Stimulated activated CD8-positive, alpha-beta memory T cell treated with anti-CD3 and anti-CD28 coated beads, Interleukin-4, amount 100 ng/mL, for 48 hours (primary cell): ENCODE results near the gene PTK7.
"Not testable (repeated sequence)": the region's sequence is repeated elsewhere in the genome, so short reads cannot be mapped to it uniquely, and the experiment has no call there.

ENCODE experiments used
- DNase-seq: peaks from one replicate; pipeline ENCODE4 v3.0.0-alpha.2; 2020

PTK7 gene

DNA sequence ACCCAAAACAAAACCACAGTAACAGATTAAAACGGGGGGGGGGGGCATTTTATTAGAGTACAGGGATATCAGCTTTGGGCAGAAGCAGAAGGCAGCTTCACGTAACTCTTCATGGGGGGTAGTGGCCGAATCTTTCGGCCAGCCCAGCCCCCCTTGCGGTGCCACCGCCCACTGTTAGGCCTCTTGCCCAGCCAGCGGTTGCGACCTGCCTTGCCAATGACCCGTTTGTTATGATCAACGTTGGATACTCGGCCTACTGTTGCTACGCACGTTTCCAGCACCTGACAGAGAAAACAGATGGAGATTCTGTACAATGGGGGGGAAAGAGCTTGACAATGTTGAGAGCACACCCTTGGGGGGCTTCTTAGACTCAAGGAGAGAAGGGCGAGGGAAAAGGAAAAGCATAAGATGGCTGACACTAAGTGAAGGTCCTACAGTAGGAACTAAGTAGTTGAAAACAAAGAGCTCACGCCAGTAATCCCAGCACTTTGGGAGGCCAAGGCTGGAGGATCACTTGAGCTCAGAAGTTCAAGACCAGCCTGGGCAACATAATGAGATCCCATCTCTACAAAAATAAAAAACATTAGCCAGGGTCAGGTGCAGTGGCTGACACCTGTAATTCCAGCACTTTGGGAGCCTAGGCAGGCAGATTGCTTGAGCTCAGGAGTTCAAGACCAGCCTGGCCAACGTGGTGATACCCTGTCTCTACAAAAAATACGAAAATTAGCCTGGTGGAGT, 21.7 kb upstream of the PTK7 start:
- no peak for DNase-seq

DNA sequence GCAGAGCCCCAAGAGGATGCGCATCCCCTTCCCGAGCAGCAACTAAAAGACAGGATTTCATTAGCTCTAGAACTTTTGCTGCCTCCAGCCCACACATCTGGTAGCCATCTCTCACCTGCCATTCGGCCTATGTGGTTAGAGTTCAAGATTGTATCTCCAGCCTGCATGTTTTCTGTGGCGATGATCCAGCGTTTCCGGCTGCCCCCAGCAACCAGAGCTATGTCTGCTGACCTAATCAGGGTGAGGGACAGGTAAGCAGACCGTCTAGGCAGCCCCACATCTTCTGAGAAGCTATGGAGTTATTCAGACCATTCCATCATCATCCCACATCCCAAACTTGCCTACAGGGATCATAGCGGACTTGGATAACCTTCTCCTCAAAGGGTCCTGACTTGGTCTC, 20.1 kb upstream of the PTK7 start:
- DNase-seq: no peak

DNA sequence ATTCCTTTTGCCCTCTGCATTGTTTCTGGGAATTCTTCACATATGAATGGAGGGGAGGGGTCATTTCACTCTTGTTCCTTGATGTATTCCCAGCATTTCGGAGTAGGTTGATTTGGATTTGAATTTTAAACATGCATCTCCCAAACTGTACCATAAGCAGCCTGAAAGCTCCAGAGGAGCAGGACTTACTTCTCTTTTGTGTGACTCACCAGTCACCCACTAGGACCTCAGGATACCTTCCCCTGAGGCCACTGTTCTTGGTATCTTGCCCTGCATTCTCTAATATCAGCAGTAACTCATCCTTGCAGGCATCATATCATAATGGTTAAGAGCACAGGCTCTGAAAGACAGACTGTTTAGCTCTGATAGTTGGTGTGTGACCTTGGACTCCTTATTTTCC, 17.6 kb upstream of the PTK7 start:
- no peak for DNase-seq

DNA sequence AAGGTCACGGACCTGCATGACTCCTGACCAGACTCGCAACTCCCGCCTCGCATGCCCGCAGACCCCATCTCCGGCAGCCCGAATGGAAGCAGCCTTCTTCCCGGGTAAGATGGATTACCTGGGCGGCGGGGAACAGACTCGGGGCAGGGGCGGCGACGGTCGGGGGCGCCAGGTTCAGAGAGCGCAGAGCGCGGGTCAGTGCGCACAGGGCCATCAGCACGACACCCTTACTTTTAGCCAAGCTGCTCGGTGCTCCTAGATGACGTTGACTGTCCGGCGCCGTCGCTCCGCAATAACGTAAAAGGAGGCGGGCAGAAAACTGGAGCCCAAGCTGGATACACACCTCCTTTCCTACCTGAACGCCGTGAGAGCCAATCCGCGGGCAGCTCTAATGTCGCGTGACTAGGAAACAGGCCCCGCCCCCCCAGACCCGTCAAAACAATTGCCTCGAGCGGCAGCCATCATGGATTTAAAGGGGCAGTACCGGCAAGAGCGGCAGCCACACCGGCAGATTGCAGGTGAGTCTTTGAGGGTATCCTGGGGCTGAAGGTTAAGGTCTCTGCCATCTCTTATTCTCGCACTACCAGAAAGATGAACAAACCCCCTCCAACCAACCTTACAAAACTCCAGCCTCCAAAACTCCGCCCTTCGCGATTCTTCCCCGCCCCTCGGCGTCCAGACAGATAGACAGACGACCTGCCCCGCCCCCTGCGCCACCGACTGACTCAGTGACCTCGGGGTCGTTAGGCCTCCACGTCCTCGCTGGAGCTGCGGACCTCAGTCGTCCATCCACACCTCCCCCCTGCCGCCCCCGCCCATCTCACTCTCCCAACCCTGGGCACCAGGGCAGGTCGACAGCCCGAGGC, 16.7 kb upstream of the PTK7 start, which contains the start of the genes KLC4 and MRPL2:
TSS of gene KLC4 (plus strand) at position 464 of the 866 bp plus-strand sequence. CDS start 1,705 bp downstream, outside the sequence.
TSS of gene MRPL2 (minus strand) at position 267 of the 866 bp plus-strand sequence. CDS start at position 214, 53 bp downstream.
- peak; percentile 99 for DNase-seq

DNA sequence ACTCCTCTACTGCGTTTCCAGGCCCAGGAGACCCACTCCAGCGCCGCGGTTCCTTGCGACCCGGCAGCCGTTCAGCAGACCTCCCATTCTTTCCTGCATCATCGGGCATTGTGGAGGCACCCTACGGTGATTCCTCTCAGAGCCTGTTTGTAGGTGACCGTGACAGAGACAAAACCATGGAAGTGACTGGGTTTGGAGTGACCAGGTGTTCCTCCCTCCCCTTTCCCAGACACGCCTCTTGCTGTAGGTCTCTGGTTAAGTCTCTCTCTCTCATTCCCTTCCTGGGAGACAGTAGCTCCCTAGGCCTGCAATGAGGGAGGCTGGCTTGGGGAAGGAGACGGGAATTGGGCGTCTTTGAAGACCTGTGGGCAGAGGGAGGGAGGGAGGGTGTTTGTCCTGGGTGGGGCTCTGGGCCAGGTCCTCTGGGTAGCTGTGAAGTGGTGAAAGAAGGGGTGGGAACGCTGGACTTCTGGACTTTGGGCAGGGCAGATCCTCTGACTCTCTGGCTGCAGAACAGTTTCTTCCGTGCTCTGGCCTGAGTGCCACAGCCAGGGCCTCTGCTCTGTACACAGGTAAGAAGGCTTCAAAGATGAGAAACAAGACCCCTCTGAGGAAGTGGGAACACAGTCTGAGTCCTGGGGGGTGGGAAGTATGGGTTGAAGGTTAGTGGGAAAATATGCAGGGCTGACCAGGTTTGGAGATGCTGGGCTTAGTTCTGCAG, 15.9 kb upstream of the PTK7 start:
- no peak for DNase-seq

DNA sequence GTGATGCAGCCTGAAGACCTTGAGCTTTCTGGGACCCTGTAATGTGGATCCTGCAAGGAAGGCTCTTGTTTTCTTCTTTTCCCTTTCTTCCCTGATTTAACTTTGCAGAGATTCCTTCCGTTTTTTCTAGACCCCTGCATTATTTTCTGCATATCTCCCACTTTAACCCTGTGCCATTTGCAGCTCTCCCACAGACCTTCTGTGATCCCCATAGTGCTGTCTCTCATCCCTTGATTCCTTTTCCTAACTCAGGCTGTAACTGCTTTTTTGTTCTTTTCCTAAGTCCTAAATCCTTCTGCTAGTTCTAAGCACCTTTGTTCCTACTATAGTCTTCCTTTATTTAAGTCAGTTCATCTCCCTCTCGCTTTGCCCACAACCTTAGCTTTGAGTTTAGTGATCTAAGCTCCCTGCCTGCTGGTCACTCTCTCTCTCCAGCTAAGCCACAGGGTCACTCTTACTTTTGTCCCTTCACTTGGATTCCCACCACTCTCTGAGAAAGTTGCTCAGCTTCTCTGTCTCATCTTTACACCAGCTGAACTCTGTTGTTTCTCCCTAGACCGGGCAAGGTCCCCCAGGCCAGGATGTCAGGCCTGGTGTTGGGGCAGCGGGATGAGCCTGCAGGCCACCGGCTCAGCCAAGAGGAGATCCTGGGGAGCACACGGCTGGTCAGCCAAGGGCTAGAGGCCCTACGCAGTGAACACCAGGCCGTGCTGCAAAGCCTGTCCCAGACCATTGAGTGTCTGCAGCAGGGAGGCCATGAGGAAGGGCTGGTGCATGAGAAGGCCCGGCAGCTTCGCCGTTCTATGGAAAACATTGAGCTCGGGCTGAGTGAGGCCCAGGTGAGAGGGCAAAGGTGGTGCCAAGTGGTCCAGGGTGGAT, 15.1 kb upstream of the PTK7 start:
- DNase-seq: no peak

DNA sequence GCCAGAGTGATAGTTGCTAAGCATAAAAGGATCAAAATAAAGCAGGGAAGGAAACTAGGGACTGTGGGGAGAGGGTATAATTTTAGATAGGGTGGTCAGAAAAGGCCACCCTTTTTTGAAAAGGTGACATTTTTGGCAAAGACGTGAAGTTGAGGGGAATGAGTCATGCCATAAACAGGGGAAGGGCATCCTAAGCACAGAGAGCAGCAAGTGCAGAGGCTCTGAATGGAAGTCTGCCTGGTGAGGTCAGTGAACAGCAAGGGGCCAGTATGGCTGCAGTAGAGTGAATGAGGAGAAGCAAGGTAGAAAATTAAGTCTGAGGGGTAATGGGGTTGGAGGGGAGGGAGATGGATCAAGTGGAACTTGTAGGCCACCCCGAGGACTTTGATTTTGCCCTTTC, 14.3 kb upstream of the PTK7 start:
- no peak for DNase-seq

DNA sequence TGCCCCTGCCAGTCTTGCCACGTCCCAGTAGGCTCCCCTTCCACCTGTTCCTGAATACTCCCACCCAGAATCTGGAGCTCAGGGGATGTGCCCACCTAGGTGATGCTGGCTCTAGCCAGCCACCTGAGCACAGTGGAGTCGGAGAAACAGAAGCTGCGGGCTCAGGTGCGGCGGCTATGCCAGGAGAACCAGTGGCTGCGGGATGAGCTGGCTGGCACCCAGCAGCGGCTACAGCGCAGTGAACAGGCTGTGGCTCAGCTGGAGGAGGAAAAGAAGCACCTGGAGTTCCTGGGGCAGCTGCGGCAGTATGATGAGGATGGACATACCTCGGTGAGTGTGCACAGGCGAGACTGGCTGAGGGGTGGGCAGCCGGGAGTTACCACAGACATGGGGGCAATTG, 13.3 kb upstream of the PTK7 start:
- no peak for DNase-seq

DNA sequence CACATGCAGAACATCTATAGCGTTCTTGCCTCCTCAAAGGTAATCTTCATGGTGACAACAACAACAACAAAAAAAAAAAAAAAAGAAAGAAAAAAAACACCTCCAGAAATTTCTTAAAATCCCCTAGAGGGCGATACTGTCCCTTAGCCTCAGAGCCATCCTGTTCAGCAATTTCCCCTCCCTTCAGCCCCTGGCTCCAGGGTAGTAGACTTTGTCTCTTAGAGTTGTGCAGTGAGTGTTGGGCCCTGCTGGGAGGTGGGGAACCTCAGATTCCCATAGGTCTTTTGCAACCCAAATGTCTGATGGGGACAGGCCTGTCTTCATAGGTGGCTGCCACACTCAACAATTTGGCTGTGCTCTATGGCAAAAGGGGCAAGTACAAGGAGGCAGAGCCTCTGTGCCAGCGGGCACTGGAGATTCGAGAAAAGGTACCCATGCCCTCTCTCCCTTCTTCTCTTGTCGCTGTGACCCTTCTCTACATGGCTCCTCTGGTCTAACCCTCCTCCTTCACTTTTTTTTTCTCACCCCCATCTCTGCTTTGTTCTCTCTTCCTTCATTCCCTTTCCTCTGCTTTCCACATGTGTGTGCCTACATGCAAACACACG, 6.0 kb upstream of the PTK7 start:
- DNase-seq: no peak

DNA sequence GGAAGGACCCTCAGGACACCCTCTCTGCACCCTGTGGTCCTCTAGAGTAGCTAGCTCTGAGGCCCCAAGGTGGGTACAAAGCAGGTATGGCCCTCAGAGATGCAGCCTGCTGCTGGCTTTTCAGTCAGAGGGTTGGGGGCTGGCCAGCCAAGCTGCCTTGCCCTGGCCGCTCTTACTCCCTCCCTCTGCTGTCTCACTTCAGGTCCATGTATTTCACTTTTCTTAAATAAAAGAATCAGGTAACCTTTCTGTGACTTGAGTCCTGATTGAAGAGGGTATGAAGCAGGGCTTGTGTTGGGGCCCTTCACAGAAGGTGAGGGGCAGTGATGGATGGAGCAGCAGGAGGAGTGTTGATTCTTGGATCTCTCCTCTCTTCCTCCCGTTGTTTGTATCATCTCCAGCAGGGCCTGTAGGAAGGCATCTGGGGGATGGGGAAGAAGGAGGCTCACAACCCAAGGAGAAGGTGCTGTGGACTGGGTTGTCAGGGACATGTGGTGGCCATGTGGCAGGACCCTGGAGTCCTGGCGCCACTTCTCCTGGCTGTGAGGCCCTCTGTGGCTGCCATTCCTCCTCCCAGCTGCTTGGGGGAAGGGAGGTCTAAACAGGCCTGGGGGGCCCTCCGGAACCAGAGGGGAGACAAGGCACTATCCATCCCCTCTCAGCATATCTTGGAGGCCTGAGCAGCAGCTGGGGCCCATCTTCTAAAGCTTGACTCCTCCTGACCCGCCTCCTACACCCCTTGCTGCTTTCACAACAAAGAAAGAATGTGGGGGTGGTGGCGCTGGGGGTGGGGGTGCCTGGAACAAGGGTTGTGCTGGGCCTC, 1.1 kb upstream of the PTK7 start:
- no peak for DNase-seq

DNA sequence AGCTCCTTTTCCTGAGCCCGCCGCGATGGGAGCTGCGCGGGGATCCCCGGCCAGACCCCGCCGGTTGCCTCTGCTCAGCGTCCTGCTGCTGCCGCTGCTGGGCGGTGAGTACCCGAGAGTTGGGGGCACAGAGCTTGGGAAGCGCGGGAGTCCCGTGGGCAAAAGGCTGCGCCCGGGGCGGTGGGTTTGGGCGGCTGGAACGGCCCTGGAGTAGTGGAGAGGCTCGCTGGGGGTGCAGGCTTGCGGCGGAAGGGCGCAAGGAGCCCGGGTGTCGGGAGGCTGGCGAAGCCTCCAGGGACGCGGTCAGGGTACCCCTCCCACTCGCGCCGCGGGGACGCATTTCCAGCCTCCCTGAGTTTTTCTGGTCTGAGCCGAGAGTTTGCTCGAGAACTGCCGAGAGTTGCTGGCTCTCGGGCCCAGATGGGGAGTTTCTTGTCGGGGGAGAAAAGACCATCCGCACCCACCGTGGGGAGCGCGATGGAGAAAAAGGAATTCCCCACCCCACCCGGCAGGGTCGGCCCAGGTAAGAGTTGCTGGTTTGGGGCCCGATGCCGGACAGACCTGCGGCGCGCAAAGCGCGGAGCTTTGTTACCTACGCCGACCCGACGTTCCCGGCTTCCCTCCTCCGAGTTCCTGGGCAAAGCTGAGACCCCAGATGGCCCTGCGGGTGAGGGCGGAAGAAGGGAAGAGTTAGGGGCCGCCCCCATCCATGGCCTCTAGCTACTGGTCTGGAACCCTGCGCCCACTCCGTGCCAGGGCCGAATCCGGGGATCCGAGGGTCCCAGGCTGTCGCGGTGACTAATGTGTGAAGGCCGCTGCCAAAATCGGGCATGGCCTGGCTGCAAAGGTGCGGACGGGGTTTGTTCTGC, 584 bp downstream of the PTK7 start:
- DNase-seq: no peak

DNA sequence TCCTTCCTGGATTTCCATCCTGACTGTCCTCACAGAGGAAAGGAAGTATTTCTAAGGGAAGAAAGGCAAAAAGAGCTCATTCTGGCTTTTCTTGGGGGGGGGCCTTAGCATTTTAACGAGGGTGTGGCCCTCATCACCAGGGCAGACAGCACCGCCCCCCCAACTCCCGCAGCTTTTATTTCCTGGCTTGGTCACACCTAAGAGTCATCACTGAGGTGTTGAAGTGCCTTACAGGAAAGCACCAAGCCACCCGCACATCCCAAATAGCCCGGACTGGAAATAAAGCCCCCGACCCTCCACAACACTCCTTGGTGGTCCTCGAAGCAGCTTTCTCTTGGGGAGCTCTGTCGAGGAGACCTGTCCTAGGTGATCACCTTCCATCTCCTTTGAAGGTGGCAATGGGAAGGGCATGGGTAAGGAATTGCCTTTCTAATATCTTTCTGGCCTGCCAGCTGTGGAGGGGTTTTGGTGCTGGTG, 1.3 kb downstream of the PTK7 start:
- DNase-seq: no peak

DNA sequence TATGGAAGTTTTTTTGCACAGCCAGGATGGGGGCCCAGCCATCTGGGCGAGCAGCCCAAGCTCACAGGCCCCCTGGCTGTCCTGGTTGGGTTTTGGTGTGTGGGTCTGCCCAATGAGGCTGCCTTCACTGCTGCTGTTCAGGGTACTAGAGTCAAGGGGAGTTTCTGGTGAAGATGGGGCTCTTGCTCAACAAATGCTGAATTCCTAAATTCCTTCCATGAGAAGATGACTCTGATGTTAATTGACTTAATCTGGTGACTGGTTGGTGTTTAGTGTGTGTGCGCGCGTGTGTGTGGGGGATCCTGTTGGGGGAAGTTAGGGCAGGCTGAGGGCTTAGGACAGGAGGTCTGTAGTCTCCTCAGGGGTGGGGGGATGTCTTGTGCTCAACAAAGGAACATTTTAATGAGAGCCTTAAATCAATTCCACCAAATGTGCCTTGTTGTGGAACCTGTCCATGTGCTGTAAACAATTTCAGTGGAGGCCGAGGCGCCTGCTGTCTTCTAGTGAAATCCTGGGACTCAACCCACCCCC, 1.9 kb downstream of the PTK7 start:
- no peak for DNase-seq

DNA sequence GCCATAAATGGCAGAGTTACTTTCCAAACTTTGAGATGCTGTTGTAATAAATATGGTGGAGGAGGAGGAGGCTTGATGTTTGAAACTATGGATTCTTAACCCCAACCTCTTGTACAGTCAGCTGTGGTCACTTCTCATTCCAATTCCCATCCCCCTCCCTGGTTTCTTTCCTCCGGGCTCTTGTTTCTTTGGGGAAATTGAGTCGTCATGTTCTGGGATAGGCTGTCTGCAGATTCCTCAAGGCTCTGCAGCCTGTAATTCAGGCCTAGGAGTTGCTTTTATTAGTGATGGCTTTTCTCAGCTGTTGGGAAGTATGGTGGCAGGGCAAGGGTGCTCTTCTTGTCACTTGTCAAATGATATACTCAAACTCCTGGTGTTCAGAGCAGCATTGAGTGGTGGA, 2.6 kb downstream of the PTK7 start:
- DNase-seq: no peak

DNA sequence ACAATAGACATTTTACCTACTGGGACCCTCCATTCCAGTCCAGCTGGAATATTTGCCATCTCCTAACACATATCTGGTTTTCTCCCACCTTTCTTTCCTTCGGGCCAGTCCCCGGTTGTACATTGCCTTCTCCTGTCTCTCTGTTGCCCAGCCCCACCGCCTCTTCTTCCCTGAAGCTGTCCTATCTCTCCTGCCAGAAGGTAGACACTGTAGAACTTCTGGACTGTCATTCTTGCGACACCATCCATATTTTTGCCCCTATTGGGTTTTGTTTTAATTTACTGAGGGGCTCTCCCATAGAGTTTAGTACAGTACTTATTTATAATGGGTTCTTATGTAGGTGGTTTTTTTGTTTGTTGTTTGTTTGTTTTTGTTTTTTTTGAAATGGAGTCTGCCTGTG, 4.9 kb downstream of the PTK7 start:
- DNase-seq: no peak

DNA sequence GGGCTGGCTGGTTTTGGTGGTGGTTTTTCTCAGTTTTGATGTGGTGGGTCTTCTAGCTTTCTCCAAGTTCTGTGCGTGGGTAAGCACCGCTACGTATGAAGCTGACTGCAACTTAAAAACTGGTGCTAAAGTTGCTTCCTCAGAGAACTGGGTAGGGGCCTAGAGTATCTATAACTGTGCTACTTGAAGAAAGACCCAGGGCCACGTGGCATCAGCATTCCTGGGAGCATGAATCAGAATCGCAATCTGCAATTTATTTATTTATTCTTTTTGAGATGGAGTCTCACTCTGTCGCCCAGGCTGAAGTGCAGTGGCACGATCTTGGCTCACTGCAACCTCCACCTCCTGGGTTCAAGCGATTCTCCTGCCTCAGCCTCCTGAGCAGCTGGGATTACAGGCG, 5.8 kb downstream of the PTK7 start:
- not testable (repeated sequence) for DNase-seq

DNA sequence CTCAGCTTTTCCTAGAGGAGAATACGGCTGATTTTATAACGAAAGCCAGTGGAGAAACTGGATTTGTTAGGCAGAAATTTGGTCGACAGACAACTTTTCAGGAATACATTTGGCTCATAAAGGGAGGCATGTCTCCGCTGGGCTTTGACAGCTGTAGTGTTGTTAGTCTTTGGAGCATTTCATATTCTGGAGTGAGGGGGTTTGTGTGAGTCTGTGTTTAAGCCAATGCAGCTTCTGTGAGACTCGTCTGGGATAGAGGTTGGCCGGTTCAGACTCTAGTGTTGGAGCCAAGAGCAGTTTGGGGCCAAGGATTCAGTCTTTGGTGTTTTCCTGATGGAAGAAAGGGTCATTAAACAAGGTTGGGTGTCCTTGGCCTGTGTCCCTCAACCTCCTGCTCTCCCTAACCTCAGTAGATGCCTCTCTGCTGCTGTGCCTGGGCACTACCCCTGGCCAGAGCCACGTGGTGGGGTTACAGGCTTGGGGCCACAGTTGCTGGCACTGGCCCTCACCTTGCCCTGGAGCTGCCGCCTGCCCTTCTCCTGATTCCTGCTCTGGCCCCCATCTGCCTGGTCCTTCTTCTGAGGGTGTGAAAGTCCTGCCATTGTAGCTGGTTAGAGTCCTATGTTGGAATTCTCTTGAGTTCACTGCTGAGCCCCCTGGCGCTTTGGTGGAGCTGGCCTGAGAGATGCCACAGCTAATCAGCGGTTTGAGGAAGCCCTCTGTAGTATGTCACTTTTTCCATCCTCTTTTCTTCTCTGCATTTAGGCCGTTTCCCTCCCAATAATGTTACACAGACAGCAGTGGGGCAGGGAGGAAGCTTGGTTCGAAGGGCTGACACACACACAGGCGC, 6.9 kb downstream of the PTK7 start:
- DNase-seq: no peak

DNA sequence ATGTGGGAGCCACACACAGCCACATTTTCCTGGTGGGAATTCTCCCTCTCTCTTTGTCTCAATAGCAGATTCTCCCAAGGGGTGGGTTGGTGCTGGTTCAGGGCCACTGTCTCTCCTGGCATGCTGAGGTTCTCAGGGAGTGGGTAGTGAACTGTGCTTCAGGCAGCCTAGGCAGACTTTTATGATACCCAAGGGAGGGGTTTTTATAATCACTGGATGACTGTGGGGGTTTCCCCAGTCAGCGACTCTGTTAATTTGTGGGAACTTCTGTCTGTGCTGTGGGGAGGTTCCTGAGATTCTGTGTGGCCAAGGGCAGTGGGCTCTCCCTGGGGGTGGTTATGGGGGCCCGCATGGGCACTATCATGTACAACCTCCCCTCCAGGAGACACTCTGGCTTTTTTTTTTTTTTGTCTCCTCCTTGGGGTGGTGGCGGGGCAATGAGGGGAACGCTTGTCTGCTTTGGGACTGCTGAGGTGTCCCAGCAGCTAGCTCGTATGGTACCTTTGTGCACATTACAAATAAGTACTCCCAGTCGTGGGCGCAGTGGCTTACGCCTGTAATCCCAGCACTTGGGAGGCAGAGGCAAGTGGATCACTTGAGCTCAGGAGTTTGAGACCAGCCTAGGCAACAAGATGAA, 10.0 kb downstream of the PTK7 start:
- DNase-seq: peak; percentile 33
